ENCODE results near the gene RAP1GAP2.

DNA sequence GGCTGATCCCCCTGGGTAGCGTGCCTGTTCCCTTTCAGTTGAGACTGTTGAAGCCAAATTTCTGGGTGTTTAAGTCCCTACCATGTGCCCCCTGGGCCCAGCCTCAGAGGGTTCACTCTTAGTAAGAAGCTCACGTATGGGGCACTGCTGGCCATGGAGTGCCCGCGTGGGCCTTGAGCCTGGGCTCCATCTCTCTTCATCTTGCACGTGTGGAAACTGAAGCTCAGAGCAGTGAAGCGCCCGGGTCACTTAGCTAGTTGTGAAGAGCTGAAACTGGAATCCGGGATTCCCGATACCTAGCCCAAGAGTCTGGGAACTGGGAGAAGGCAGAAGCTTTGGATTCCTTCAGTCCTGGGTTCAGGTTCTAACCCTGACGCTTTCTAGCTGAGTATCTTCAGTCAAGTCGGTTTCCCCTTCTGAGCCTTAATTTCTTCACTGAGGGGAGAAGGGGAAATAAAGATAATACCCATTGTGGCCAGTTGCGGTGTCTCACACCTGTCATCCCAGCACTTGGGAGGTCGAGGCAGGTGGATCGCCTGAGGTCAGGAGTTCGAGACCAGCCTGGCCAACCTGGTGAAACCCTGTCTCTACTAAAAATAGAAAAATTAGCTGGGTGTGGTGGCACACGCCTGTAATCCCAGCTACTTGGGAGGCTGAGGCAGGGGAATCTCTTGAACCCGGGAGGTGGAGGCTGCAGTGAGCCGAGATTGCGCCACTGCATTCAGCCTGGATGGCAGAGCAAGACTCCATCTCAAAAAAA is 163.3 kb downstream of the RAP1GAP2 start:
- TF ChIP-seq EZH2 (IDR thresholded peaks at IDR 0.05; ENCODE audit: borderline replicate concordance, low read depth, low read length, severe bottlenecking): no peak
- TF ChIP-seq, protein P1, sequence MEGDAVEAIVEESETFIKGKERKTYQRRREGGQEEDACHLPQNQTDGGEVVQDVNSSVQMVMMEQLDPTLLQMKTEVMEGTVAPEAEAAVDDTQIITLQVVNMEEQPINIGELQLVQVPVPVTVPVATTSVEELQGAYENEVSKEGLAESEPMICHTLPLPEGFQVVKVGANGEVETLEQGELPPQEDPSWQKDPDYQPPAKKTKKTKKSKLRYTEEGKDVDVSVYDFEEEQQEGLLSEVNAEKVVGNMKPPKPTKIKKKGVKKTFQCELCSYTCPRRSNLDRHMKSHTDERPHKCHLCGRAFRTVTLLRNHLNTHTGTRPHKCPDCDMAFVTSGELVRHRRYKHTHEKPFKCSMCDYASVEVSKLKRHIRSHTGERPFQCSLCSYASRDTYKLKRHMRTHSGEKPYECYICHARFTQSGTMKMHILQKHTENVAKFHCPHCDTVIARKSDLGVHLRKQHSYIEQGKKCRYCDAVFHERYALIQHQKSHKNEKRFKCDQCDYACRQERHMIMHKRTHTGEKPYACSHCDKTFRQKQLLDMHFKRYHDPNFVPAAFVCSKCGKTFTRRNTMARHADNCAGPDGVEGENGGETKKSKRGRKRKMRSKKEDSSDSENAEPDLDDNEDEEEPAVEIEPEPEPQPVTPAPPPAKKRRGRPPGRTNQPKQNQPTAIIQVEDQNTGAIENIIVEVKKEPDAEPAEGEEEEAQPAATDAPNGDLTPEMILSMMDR (IDR thresholded peaks at IDR 0.05; ENCODE audit: borderline replicate concordance, extremely low read depth, low read length, poor library complexity, severe bottlenecking): no peak

Measured in DND-41 (cell line).